GM18867 (cell line): Measurements from ENCODE around the gene KRT15.

ENCODE experiments used
- ATAC-seq: cut with Tn5 transposase; IDR thresholded peaks from one replicate; pipeline ENCODE4 v1.9.1; 2021; ENCODE audit warnings: mild to moderate bottlenecking, moderate library complexity; ENCODE audit not compliant: unreplicated experiment

Gene KRT15

DNA sequence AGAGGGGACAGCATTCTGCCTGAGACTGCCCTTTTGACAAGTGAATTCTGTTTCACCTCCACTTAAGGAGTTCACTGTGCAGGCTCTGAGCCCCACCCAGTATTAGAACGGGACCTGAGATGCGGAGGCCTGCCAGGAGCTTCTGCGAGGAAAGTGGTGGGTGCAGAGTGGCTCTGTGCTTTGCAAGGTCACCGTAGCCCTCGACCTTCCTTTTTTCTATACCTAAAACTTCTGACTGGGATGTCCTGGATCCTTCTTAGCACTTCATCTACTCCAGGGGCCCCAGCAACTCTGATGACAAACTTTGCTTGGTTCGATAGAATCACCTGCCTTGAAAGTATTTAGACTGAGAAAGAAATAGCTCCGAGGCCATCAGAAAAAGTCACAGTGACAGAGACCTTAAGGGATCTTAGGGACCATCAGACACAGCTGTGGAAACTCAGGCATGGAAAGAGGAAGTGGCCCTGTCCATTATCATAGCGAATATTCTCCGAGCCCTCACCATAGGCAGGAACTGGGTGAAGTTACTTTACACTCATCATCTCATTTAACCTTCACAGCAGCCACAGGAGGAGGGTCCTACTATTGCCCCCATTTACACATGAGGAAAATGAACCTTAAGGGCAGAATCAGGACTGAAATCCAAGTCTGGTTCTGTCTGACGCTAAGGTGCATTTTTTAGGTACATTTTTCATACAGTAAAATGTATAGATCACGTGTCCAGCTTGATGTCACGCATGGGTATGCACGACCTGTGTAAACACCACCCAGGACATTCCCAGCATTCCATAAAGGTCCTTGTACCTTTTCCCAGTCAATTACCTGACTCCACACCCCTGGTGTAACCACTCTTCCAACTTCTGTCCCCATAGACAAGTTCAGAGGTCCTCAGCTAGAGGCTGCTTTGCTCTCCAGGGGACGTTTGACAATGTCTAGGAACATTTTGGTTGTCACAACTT lies 12.6 kb downstream of the KRT15 start:
- no peak for ATAC-seq

DNA sequence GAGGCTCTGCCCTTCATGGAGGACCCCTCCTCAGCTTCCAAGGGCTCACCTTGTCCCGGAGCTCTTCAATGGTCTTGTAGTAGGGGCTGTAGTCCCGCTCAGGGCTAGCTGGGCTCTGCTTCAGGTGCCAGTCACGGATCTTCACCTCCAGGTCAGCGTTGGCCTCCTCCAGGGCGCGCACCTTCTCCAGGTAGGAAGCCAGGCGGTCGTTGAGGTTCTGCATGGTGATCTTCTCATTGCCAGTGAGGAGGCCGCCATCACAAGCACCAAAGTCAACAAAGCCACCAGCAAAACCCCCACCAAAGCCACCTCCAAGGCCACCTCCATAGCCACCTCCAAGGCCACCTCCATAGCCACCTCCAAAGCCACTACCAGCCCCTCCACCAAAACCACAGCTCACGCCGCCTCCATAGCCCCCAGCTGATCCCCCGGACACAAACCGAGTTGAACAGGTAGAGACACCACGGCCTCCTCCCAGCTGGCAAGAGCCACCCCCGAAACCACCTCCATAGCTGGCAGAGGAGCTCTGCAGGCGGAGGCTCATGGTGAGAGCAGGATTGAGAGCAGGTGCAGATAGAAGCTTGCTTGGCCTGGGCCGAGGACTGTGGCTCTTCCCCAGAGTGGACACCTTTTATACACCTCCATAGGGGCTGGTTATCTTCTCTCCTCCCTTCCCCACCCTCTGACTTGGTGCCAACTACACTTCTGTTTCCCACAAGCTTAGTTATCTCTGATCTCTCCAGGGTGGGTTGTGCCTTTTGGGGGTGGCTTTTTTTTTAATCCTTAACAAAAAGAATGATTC lies 13.5 kb downstream of the KRT15 start, which contains the start of gene KRT13:
Gene KRT13, minus strand, starts transcription at position 606 of the 802 bp plus-strand sequence. Its CDS starts 62 bp downstream, at position 544.
- ATAC-seq = no peak

DNA sequence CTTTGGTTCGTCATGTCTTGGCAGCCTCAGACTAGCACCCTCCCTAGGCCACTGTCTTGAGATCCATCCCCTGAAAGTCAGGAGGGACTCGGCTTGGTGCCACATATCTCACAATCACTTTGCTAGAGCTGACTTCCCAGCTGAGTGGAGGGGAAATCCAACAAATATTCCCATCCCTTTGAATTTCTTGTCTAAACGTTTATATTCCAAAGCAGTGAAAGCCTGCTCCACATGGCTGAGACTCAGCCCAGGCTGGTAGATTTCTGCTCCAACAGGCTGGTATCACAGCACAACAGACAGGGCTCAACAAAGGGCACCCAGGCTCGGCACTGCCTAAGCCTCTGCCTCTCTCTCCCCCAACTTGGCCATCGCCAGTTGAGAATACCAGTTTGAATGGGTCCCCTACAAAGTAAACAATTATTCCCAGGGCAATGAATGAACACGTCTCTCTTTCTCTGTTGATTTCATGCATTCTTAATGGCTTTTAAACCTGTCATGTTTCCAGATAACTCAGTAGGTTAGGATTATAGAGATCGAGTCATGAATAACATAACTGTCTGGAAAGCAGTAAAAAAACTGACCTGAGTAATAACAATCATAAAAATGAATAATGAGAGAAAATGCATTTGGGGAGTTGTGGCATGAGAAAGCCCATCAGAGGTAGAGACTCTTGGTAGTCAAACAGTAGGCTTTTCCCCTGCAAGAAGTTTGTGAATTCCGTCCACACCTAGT lies 14.3 kb downstream of the KRT15 start:
- ATAC-seq = no peak

DNA sequence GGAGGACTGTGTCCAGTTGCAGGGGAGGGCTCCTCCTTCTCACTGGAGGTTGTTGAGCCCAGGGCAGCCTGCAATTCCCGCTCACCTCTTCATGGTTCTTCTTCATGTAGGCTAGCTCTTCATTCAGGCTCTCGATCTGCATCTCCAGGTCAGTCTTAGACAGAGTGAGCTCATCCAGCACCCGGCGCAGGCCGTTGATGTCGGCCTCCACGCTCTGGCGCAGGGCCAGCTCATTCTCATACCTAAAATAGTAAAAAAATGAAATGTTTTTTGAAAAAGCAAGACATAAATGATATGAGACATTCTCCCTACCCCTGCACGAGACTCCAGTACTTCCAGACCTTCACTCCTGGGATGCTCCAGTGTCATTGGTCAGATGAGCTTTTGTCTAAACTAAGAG lies 15.5 kb downstream of the KRT15 start:
- ATAC-seq = no peak

DNA sequence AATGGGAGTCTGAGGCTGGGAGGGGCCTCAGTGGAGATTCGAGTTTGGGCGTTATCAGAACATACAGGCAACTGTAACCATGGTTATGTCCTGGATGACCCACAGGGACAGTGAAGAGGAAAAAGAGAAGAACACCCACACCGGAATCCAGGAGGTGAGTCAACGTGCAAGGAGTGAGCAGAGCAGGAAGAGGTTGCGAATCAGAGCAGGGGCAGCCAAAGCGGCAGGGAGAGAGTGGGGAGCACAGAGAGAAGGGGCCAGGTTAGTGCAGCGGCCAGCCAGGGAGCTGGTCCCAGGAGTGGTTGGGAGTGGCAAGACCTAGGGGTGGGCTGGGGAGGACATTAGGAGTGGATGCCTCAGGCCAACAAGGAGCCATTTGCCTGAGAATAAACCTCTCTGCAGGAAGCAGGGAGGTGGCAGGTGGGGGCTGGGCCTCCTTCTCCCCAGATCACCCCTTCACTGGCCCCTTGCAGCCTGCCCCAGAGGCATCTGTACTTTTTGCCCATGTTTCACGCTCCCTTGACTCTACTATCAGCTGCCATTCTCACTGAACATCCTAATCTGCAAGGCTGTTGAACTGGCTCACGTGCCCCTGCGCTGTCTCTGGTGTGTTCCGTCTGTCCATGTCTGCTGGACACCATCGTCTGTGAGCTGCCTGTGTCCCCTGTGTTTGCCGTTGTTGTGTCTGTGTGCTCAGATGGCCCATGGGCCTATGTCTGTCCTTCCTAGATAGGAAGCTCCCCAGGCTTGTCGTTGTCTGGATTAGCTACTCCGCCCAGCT lies 18.4 kb downstream of the KRT15 start:
- ATAC-seq = no peak

DNA sequence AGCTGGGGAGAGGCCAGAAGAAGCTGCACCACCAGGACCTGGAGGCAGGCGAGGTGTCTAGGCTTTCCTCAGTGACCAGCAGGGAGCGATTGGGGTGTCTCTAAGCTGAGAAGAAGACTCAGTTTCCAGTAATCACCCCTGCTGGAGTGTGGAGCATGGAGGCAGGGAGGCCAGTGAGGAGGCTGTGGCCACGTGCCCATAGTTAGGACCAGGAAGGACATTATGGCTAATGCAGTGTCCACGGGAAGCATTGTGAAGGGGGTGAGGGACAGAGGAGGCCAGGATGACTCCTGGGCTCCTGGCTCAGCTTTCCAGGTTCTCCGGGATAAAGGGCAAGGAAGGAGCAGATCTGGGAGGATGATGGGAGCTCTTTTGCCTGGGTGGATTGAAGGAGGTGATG lies 19.0 kb downstream of the KRT15 start:
- ATAC-seq = no peak

DNA sequence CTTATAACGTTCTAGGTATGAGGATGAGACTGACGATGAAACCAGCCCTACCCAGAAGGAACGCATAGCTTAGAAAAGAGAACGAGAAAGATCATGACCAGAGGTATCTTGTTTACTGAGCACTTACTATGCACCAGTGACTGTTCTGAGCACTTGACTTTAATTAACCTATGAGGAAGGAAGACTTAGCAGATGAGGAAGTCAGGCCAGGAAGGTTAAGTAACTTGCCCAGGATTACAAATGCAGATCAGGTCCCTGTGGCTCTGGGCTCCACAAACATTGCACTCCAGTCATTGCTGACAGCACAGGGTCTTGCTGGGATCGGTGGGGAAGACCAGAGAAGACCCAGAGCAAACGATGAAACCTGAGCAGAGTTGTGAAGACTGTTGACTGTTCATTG lies 20.4 kb downstream of the KRT15 start:
- no peak for ATAC-seq

DNA sequence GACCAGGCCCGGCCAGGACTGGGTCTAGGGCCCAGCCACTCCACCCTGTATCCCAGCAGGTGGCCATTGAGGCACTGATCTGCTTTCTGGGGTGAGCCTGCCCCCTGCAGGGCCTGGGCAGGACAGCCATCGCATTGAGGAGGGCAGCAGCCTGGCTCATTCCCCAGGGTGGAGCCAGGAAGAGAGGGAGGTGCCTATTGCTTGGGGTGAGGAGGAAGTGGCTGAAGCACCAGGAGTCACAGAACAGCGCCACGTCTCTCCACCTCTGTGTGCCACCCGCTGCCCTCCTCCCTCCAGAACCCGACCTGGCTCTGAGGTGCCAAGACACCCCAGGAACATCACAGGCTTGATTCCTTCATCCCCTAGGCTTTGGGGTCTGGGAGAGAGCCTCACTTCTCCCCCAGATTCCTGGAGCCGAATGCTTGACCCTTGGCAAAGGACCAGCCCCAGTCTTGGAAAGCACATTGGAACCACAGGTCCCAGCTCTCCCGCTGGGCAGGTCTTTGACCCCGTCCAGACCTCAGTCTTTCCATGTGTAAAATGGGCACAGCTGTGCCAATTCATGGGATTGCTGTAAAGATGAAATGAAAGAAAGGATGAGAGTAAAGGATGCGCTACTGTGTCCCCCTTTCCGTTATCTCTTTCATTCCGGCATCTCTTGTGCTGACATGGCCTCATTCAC lies 21.7 kb downstream of the KRT15 start:
- ATAC-seq = peak; percentile 67

DNA sequence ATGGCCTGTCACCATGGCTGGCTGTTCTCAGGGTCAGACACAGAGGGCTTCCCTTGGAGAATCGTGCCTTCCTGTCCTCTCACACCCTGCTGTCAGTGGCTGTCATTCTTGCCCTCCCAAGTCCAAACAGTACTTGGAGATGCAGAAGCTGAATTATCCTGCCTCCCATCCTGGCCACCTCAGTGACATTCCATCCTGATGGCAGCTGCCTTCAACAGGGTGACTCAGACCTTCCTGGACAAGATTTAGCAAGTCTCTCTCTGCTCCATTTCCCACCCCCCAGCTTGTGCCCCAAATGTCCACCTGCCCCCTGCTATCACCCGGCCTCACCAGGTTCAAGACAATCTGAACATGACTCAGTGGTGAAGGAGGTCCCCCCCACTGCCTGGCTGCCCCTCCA lies 24.2 kb downstream of the KRT15 start:
- ATAC-seq = no peak

DNA sequence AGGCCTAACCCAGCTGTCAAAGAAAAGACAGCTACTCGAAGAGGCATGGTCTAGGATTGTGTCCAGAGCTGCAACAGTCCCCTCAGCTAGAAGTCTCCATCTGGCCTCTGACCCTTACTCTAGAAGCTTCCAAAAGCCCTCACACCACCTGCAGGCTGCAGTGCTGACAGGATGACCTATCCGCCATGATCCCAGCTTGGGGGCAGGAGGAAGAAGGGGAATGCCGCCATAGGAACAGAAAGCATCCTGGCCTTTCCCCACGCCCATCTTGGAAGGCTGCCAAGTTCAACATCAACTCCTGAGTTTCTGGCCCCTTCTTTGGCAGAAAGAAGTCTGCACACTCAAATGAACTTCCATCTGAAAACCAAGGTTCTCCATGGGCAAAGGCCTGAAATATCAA lies 25.9 kb downstream of the KRT15 start:
- no peak for ATAC-seq

DNA sequence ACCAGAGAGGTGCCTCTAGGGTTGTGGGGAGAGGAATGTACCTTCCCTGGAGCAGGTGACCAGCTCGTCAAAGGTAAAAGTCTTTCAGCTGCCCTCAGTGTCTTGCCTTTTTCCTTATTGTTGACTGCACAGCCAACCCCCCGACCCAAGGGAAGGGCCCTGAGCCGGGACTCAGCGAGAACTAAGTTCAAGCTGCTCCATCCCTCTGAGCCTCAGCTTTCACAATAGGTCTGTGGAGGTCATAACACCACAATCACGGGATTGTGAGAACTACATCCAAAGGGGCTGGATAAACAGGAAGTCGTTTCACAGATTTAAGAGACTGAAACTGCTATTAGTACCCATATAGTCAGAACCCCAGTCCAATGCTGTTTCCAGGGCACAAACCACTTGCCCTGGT lies 26.3 kb downstream of the KRT15 start:
- no peak for ATAC-seq

DNA sequence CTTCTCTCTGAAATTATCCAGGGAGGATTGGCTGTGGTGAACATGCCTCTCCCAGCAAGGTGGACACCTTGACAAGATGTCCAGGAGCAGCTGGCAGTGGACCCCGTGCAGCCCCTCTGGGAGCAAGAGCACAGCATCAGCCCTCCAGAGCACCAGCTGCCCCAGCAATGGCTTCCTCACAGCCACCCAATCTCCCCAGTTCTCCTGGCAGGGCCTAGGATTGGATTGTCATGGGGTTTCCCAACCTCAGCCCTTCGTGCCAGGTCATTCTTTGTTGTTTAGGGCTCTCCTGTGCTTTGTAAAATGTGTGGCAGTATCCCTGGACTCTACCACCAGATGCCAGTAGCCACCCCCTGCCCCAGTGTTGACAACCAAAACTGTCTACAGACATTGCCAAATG lies 27.2 kb downstream of the KRT15 start:
- ATAC-seq = no peak

DNA sequence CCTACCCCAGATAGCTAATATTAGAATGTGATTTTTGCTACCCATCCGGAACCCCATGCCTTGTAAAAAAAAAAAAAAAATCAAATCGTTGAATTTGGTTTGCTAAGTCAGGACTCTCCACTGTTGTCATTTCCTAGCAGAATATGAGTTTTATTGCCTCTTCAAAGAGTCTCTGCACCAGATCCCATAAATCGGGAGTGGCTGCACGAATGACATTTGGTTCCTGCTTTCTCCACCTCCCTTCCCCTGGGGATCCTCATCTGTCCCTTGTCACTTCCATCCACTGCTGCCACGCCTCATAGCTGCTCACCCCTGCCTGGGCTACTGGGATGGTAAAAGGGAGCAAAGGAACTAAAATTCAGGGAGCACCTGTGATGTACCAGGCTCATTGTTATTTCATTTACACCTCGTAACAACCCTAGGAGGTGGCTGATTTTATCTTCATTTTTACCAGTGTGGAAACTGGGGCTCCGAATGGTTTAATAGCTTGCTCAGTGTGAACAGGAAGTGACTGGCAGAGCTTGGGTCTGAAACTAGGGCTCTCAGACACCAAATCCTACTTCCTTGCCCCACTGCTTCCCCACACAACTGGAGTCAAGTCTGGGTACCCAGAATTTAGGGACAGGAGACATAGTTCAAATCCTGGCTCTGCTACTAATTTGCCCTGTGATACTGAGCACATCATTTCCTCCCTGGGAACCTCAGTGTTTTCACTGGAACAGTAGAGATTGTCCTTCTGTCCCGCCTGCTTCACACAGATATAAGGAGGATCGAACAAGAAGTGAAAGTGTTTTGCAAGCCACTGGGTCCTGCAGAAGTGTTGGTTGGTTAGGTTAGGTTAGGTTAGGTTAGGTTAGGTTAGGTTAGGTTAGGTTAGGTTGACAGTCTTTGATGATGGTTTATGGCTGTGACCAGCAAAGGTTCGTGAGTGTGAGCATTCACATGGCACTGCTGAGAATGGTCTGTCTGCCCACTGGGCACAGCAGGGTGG lies 28.4 kb downstream of the KRT15 start:
- no peak for ATAC-seq

DNA sequence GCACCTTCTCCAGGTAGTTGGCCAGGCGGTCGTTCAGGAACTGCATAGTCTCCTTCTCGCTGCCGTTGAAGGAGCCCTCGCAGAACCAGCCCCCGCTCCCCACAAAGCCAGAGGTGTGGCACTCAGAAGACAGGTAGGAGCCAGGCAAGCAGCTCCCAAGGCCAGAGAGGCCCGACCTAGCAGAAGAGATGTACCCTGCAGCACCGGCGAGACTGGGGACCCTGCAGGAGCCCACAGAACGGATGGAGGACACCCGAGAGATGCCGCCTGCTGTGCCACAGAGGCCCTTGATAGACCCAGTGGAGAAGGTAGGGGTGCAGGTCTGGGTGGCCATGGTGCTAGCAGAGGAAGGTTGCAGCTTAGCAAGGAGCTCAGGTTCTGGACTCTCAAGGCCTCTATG lies 29.2 kb downstream of the KRT15 start, which contains the start of gene KRT36:
Gene KRT36, minus strand, starts transcription at position 380 of the 400 bp plus-strand sequence. Its CDS starts 46 bp downstream, at position 334.
- no peak for ATAC-seq

DNA sequence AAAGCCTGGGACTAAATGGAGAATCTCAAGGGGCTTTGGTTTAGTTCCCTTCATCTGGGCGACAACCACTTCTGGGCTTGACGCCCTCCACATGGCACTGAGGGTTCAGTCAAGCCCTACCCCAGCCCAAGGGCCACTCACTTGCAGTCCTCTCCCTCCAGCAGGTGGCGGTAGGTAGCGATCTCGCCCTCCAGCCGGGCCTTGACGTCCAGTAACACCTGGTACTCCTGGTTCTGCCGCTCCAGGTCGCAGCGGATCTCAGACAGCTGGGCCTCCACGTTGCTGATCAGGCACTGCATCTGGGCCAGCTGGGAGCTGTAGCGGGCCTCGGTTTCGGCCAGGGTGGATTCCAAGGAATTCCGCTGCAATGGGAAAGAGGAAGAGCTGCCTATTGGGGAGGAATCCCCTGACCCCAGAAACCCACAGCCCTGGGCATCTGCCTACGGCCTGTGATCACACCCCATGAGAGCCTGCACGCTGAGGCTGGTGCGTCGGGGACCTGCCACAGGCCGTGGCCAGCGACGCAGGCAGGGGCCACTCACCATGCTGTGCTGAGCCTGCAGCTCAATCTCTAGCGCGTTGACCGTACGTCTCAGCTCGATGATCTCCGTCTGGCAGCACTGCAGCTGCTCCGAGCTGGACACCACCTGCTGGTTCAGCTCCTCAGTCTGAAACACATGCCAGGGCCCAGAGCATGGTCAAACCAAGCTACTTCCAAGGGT lies 31.7 kb downstream of the KRT15 start:
- ATAC-seq = no peak

DNA sequence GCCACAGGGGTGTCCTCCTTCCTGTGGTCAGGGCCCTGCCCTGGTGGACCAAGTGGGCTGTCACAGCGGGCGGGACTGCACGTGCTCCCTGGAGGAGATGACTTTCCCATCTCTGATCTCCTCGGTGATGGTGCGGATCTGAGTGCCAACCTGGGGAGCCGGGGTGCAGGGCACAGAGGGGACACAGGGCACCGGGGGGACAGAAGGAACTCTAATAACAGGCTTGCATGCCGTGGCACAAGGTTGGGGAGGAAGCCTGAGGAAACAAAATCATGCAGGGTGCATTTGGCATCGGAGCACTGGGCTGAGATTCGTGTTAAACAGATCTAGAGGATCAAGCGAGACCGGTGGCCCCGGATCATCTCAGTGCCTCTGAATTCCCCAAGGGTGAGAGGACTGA lies 32.4 kb downstream of the KRT15 start:
- no peak for ATAC-seq

DNA sequence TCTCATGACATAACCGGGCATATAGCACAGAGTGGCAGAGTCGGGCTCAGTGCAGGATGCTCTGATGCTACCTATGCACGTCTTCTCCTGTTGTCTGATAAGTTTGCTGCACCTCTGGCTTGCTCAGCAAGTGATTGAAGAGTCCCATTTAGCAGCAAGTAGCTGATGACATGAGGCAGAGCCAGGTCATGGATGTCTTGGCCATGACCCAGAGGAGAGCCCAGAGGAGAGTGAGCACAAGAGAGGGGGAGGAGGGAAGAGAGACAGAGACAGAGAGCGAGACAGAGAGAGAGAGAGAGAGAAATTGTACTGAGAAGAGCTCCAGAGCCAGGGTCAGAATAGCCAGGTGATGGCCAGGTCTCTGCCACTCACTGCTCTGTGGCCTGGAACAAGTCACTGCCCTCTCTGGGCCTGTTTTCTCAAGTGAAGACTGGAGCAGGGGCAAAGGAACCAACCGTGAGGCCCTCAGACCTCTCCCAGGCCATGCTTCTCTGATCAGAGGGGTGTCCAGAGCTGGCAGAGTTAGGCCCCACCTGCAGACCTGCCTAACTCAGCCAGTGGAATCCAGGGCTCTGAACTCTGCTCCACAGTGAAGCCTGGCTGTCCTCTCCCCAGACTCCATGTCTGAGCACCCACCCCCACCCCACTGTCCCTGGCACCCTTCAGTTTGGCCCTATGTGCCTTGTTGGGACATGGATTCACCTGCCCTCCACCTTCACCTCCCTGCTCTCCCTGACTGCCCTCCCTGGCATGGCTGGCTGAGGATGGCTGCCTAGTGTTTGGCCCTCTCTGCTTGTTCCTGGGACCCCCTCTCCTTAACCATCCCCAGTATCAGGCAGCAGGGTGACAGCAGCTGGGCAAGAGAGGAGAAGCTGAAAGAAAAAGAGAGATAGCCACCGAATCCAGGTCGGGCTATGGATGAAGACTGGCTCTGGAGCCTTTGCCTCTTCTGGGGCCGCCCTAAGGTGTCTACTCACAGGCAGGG lies 33.5 kb downstream of the KRT15 start:
- ATAC-seq = no peak
